Panc1 (cell line): ENCODE results near the gene WDR7. TPM values are rescaled to one million over a fixed set of nuclear protein-coding genes. Genes with fewer than 3 reads are reported as not detected.

Experiments
- ATAC-seq: fragments of 200-7000 bp; cut with Tn5 transposase; 2 replicates; pipeline ENCODE4 v1.9.1; 2020; ENCODE audit warnings: mild to moderate bottlenecking, moderate library complexity
- BruUV-seq: library from RNA; stranded (reverse); fragments of 400-500 nt; replicated peaks from 2 replicates; lab custom pipeline; 2021; lab: Mats Ljungman, UMichigan
- CTCF ChIA-PET: fragments of 300-600 bp; sonication (Branson Sonifier 250); formaldehyde crosslinking; loops from one replicate; lab custom pipeline; 2022; ENCODE audit warnings: antibody characterized with exemption; lab: Charles Lee
- POLR2A ChIA-PET: fragments of 300-600 bp; sonication (Branson Sonifier 250); formaldehyde crosslinking; loops from one replicate; lab custom pipeline; 2022; ENCODE audit warnings: antibody characterized with exemption; lab: Charles Lee
- DNase-seq: peaks from one replicate; pipeline ENCODE4 v3.0.0-alpha.2; 2010; ENCODE audit warnings: low read depth, low spot score
- H3K27ac ChIP-seq: 2 replicates; pipeline ENCODE4 v1.5.1; 2011; ENCODE audit warnings: mild to moderate bottlenecking, low read length, inconsistent platforms
- H3K27me3 ChIP-seq: fragments of 200-500 bp; sonication (Bioruptor generic); 2 replicates; pipeline ENCODE4 v1.6.0; 2014; ENCODE audit warnings: low read length, inconsistent platforms; ENCODE audit not compliant: control insufficient read depth, insufficient read depth
- H3K36me3 ChIP-seq: fragments of 200-500 bp; sonication (Bioruptor generic); 2 replicates; pipeline ENCODE4 v1.5.1; 2014; ENCODE audit warnings: inconsistent platforms, mild to moderate bottlenecking, low read length, moderate library complexity; ENCODE audit not compliant: control insufficient read depth, insufficient read depth
- H3K4me1 ChIP-seq: 2 replicates; pipeline ENCODE4 v1.5.1; 2011; ENCODE audit warnings: inconsistent platforms, mild to moderate bottlenecking, low read length, moderate library complexity; ENCODE audit not compliant: control insufficient read depth, insufficient read depth
- H3K4me3 ChIP-seq, 2 experiments: 2 replicates each; pipeline ENCODE4 v1.5.1; 2011 to 2012; ENCODE audit warnings: low read depth in 2 of 2, low read length in 2 of 2, mild to moderate bottlenecking in 2 of 2, inconsistent platforms in 1 of 2, moderate library complexity in 1 of 2
- H3K9me3 ChIP-seq: fragments of 200-500 bp; sonication (Bioruptor generic); 2 replicates; pipeline ENCODE4 v1.5.1; 2014; ENCODE audit warnings: low read depth, mild to moderate bottlenecking, inconsistent platforms, low read length, moderate library complexity; ENCODE audit not compliant: control insufficient read depth, insufficient read depth
- POLR2AphosphoS5 ChIP-seq: IDR thresholded peaks from 2 replicates; pipeline ENCODE4 v1.6.1; 2012; ENCODE audit warnings: mild to moderate bottlenecking, low read depth, low read length, moderate library complexity
- SIN3A ChIP-seq: IDR thresholded peaks from 2 replicates; pipeline ENCODE4 v1.6.1; 2012; ENCODE audit warnings: low read depth, mild to moderate bottlenecking, low read length, moderate library complexity, borderline replicate concordance; ENCODE audit not compliant: insufficient read depth
- TCF7L2 ChIP-seq: IDR thresholded peaks from 2 replicates; pipeline ENCODE4 v1.6.1; 2011; ENCODE audit warnings: mild to moderate bottlenecking, low read depth, low read length, inconsistent platforms
- in situ Hi-C: cut with HindIII; loops from 2 replicates; pipeline ENCODE4 v1.10.0; 2016; ENCODE audit warnings: low sequenced_read_pairs, low pct_unique_long_range_greater_than_20kb
- intact Hi-C: fragments of 100-400 bp; cut with micrococcal nuclease; formaldehyde crosslinking; loops from one replicate; pipeline ENCODE4 v1.10.0; 2022; ENCODE audit not compliant: unreplicated experiment
- total RNA-seq: library from RNA; stranded (reverse); gene quantifications from one replicate; pipeline ENCODE4 v1.2.1, GENCODE V29; 2021; ENCODE audit not compliant: unreplicated experiment
- TF ChIP-seq, protein P1 (sequence below), 2 experiments: IDR thresholded peaks; 2 replicates each; pipeline ENCODE4 v1.6.1; 2011 to 2012; ENCODE audit warnings: low read depth in 2 of 2, control low read depth in 1 of 2, low read length in 1 of 2, mild to moderate bottlenecking in 1 of 2, moderate library complexity in 1 of 2; ENCODE audit not compliant: insufficient read depth in 1 of 2
- TF ChIP-seq, protein P2 (sequence below): fragments of 450-650 bp; IDR thresholded peaks from 2 replicates; pipeline ENCODE4 v1.5.1; 2017; ENCODE audit warnings: mild to moderate bottlenecking

Gene WDR7
- total RNA-seq, 1 experiment from 2014 or later, result 12.3 TPM

DNA sequence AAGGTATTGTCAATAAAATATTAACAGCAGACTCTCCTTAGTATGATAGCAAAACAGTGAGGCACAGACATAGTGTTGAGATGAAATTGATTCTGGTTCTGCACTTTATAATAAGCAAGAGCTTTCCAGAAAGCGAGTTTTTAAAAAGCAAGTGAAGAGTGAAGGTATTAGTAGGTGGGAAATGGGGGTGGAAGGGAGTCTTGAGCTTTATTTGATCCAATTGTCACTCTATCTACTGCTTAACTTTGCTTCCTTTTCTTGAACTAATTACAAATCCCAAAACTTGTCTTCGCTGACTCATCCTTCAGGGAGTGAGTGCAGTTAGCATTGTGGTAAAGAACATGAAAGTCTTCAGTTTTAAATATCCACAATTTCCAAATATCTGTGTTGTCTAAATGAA, 375.2 kb downstream of the WDR7 start:
- Histone ChIP-seq H3K27ac (no peak overlapping the region), H3K27me3 (no peaks in the 10 kb centered on the region), H3K4me1 (no peaks in the 10 kb centered on the region), H3K4me3 (no peak overlapping the region), H3K9me3 (no peaks in the 10 kb centered on the region), H3K36me3 (no peaks in the 10 kb centered on the region)
- intact Hi-C loops, result no loop called here
- ATAC-seq (no peak), DNase-seq (no peak)
- ChIA-PET CTCF (no interaction called here), POLR2A (no interaction called here)
- no TSS peak for BruUV-seq
- no peak for TF ChIP-seq SIN3A
- TF ChIP-seq, protein P1, sequence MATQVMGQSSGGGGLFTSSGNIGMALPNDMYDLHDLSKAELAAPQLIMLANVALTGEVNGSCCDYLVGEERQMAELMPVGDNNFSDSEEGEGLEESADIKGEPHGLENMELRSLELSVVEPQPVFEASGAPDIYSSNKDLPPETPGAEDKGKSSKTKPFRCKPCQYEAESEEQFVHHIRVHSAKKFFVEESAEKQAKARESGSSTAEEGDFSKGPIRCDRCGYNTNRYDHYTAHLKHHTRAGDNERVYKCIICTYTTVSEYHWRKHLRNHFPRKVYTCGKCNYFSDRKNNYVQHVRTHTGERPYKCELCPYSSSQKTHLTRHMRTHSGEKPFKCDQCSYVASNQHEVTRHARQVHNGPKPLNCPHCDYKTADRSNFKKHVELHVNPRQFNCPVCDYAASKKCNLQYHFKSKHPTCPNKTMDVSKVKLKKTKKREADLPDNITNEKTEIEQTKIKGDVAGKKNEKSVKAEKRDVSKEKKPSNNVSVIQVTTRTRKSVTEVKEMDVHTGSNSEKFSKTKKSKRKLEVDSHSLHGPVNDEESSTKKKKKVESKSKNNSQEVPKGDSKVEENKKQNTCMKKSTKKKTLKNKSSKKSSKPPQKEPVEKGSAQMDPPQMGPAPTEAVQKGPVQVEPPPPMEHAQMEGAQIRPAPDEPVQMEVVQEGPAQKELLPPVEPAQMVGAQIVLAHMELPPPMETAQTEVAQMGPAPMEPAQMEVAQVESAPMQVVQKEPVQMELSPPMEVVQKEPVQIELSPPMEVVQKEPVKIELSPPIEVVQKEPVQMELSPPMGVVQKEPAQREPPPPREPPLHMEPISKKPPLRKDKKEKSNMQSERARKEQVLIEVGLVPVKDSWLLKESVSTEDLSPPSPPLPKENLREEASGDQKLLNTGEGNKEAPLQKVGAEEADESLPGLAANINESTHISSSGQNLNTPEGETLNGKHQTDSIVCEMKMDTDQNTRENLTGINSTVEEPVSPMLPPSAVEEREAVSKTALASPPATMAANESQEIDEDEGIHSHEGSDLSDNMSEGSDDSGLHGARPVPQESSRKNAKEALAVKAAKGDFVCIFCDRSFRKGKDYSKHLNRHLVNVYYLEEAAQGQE (IDR thresholded peaks at IDR 0.05; ENCODE audit: insufficient read depth in 1 of 2, low read depth in 2 of 2, low read length in 1 of 2), result no peak
- no peak for TF ChIP-seq TCF7L2
- no peak for TF ChIP-seq POLR2AphosphoS5
- TF ChIP-seq, protein P2, sequence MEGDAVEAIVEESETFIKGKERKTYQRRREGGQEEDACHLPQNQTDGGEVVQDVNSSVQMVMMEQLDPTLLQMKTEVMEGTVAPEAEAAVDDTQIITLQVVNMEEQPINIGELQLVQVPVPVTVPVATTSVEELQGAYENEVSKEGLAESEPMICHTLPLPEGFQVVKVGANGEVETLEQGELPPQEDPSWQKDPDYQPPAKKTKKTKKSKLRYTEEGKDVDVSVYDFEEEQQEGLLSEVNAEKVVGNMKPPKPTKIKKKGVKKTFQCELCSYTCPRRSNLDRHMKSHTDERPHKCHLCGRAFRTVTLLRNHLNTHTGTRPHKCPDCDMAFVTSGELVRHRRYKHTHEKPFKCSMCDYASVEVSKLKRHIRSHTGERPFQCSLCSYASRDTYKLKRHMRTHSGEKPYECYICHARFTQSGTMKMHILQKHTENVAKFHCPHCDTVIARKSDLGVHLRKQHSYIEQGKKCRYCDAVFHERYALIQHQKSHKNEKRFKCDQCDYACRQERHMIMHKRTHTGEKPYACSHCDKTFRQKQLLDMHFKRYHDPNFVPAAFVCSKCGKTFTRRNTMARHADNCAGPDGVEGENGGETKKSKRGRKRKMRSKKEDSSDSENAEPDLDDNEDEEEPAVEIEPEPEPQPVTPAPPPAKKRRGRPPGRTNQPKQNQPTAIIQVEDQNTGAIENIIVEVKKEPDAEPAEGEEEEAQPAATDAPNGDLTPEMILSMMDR, result no peak
- in situ Hi-C loops, result no loop called here

DNA sequence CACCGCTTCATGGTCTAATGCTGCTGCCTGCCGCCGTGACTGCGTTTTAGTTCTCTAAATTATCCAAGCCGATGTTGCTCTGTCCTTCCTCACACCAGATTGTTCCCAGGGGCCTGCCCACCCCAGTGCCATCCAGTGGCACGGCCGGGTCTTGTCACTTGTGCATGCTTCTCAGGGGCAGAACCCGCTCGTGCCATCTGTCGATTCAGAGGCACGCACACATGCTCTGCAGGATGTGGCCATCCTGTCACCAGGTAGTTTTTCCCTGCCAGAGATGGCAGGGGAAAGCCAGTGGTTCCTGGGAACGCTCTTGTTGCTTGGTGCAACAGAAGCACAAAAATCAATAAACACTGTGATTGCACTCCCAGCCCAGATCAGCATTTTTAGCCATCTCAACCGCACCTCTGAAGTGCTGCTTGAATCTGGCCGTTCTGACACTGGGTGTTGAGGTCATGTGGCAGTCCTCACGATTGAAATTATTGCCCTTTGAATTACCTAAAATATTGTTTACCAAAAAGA, 376.1 kb downstream of the WDR7 start:
- in situ Hi-C loops (no loop called here), intact Hi-C loops (no loop called here)
- Histone ChIP-seq H3K27me3 (no peaks in the 10 kb centered on the region), H3K27ac (no peak overlapping the region), H3K4me3 (no peak overlapping the region), H3K4me1 (no peaks in the 10 kb centered on the region), H3K9me3 (no peaks in the 10 kb centered on the region), H3K36me3 (no peaks in the 10 kb centered on the region)
- TF ChIP-seq POLR2AphosphoS5, result no peak
- TF ChIP-seq, protein P1 (IDR thresholded peaks at IDR 0.05; ENCODE audit: insufficient read depth in 1 of 2, low read depth in 2 of 2, low read length in 1 of 2), result no peak
- ChIA-PET CTCF (no interaction called here), POLR2A (no interaction called here)
- no peak for DNase-seq
- no peak for ATAC-seq
- BruUV-seq, result no TSS peak
